HG02798 (cell line): ENCODE measurements around the gene CSNK2A2.

Experiments used
- ATAC-seq: cut with Tn5 transposase; IDR thresholded peaks from one replicate; pipeline ENCODE4 v1.9.1; 2021; ENCODE audit warnings: mild to moderate bottlenecking; ENCODE audit not compliant: unreplicated experiment, poor library complexity

Gene CSNK2A2

GRCh38 chr16:58152246-58152868, 45.5 kb downstream of the CSNK2A2 start:
- no peak for ATAC-seq

GRCh38 chr16:58148526-58148925, 49.4 kb downstream of the CSNK2A2 start:
- no peak for ATAC-seq

DNA sequence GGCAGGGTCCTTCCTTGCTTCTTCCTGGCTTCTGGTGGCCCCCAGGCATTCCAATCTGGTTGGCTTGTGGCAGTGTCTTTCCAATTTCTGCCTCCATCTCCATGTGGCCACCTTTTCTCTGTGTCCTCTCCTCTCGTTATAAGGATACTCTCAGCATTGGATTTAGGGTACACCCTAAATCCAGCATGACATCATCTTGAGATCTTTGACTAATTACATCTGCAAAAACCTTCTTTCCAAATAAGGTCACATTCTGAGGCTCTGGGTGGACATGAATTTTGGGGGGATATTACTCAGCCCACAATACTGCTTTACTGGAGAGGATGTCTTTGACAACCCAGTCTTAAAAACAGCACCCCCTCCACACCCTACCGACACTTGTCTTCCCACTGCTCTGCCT, 49.8 kb downstream of the CSNK2A2 start:
- no peak for ATAC-seq

DNA sequence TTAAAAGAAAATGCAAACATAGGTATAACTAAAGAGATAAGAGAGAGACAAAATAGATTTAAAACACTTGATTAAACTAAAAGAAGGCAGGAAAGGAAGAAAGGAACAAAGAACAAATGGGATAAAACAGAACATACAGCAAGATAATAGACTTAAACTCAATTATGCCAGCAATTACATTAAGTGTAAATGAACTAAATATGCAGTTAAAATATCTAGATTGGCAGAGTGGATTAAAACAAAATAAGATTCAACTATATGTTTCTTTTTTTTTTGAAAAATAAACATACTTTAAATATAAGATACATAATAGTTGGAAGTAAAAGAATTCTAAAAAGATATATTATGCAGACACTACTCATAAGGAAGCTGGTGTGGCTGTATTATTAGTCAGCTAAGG, 59.1 kb downstream of the CSNK2A2 start:
- ATAC-seq: no peak

- no peak for ATAC-seq
Measured at GRCh38 chr16:58137581-58137980, 60.3 kb downstream of the CSNK2A2 start.

DNA sequence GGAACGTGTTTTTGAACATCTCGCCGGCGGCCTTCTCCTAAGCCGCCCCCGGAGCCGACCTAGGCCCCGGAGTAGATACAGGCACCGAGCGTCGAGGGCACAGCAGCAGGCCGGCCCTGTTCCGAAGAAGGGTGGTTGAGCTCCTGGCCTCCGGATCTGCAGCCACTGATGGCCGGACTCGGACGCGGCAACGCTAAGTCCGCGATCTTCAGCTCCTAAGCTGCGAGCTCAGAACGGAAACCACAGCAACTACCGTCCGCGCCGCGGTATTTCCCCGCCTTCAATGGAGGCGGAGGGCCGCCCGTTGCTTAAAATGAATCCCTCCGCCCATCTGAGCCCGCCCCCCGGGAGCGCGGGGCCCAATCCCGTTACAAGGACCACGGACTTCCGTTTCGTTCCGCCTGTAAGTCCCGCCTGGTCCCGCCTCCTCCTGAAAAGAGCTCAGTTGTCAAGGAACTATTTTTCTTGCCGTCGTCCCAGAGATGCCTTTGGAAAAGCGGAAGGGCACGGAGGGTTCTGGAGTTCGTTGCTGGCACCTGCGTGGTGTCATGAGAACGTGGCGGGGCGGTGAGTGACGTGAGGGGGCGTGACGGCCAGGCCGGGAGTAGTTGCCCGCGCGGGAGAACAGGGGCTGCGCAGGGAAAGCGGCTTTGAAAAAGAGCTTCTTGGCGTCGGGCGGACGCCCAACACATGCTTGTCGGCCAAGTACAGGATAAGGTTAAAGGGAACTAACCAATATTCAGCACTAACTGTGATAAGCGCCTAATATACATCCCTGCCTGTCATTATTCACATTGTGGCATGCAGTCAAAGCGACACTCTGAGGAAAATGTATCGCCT, 68.6 kb downstream of the CSNK2A2 start, which contains the start of gene CFAP20:
CFAP20 (minus strand) TSS at position 285 of the 840 bp plus-strand sequence; CDS start at position 19, 266 bp downstream.
- peak; percentile 92 for ATAC-seq

- ATAC-seq: peak; percentile 3
Measured at GRCh38 chr16:58128711-58129096, 69.2 kb downstream of the CSNK2A2 start.

DNA sequence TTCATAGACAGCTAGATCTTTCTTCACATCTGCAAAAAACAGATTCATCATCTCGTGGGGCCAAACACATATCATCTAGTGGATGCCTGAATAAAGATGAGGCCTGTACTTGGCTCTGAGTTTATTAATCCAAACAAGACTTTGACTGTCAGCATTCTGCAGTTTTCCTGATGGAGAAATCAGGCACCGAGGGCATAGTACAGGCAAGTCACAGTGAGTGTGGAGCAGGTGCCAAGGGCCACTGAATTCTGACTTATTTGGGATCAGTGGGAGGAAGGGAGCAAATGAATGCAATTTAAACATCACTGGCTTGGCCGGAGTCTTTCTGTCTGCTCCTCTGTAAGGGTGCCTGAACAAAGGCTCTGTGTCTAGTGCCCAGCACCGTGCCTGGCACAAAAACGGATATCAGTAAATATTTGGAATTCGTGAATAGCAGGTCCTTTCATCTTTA, 69.7 kb downstream of the CSNK2A2 start:
- no peak for ATAC-seq

DNA sequence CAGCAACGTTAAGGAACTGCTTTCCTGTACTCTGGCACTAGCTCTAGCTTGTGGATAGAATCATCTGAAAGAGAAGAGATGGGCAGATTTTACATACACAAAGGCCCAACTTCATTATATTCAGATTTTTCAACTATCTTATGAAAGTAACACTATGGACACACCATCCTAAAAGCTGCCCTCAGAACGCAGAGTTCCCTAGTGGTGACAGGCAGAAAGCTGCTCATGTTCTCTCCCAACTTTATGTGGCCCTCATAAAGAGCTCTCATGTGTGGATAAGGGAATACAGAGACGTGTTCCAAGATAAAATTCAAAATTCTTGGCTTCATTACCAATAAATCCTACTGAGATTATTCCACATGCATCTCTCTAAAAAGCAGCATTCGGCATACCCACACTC, 70.3 kb downstream of the CSNK2A2 start:
- ATAC-seq: no peak

DNA sequence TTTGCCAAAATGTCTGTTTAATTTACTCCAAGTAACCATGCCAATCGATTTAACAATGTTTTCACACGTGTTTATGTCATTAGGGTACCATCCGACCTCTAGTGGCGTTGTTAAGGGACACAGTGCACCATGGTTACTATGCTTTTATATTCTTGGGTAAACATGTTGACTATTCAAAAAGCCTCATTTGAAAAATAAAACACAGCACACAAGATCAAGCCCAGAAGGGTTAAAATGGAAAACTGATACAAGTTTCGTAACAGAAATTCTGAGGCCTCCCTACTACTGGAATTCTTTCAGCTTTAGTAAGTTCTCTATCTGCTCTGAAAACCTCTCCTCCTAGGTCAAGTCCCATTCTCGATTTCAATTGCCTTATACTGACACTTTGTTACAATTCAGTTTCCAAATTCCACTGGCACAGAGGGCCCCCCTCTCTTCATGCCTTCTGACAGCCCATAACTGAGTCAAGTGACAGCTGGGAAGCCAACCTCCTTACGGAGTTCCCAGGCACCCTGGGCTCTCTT, 70.8 kb downstream of the CSNK2A2 start:
- ATAC-seq: no peak

GRCh38 chr16:58126451-58126961, 71.4 kb downstream of the CSNK2A2 start:
- ATAC-seq: no peak

- ATAC-seq: no peak
Measured at GRCh38 chr16:58125781-58126335, 72.0 kb downstream of the CSNK2A2 start.

- ATAC-seq: no peak
Measured at GRCh38 chr16:58125041-58125440, 72.9 kb downstream of the CSNK2A2 start.

DNA sequence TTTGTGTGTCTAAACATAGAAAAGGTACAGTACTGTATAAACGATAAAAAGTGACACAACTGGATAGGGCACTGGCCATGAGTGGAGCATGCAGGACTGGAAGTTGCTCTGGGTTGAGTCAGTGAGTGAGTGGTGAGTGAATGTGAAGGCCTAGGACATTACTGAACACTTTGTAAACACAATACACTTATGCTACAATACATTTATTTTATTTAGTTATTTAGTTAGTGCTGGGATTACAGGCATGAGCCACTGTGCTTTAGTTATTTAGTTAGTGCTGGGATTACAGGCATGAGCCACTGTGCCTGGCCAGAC, 73.3 kb downstream of the CSNK2A2 start:
- ATAC-seq: no peak

- no peak for ATAC-seq
Measured at GRCh38 chr16:58123896-58124600, 73.9 kb downstream of the CSNK2A2 start.

- no peak for ATAC-seq
Measured at GRCh38 chr16:58121132-58121531, 76.8 kb downstream of the CSNK2A2 start.

- no peak for ATAC-seq
Measured at GRCh38 chr16:58120234-58120633, 77.7 kb downstream of the CSNK2A2 start.

GRCh38 chr16:58119509-58119845, 78.4 kb downstream of the CSNK2A2 start:
- no peak for ATAC-seq

- no peak for ATAC-seq
Measured at GRCh38 chr16:58118801-58119508, 79.0 kb downstream of the CSNK2A2 start.

DNA sequence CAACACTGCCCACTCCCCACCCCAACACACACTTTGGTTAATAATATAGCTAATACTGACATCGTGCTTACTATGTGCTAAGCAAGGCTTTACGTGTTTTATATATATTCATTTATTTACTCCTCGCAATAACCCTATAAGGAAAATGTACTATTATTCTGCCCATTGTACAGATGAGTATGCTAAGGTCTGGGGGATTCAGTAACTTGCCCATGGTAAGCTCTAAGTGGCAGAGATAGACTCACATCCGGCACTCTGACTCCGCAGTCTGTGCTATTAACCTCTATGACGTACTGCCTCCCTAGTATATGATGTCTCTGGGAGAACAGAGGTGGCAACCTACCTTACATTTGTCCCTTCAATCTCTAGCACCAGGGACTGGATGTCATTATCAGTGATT, 81.4 kb downstream of the CSNK2A2 start:
- ATAC-seq: no peak
